ENCODE measurements around the gene ARMC8.

Gene ARMC8

GRCh38 chr3:138317687-138318086 is 130.6 kb downstream of the ARMC8 start:
- no peak for DNase-seq

DNA sequence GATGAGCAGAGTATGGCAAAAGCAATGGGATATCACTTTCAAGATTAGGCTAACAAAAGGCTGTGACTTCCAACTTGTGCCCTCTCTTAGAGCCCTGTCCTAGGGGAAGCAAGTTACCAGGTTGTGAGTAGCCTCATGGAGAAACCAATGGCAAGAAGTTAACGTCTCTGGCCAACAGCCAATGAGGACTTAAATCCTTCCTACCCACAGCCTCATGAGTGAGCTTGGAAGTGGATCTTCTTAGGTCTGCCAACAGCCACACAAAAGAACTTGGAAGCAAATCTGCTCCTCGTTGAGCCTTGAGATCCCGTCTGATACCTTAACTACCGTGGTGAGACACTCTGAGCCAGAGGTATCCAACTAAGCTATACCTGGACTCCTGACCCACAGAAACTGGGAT is 136.9 kb downstream of the ARMC8 start:
- DNase-seq = no peak

- no peak for DNase-seq
These were observed 138.9 kb downstream of the ARMC8 start for GRCh38 chr3:138325990-138326389.

DNA sequence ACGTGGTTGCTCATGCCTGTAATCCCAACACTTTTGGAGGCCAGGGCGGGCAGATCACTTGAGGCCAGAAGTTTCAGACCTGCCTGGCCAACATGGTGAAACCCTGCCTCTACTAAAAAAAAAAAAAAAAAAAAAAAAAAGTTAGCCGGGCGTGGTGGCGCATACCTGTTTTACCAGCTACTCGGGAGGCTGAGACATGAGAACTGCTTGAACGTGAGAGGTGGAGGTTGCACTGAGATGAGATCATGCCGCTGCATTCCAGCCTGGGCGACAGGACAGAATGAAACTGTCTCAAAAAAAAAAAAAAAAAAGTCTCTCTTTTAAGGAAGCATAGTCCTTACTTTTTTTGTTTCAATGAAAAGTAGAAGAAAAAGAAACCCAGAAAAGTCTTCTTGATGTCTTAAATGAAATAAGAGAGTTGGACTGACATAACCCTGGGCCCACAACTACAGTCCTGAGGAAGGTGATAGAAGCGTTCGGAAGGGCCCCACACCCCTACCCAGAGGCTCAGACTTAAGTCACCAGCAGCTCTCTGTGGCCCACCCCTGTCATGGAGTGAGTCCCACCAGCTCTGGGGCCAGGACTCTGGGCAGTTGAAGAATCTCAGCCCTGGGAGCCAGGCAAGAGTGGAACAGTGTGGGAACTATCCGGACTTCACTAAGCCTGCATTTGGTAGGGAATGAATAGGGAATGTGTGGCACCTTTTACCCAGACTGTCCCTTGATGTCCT is 139.9 kb downstream of the ARMC8 start:
- DNase-seq = no peak

GRCh38 chr3:138327831-138328230 is 140.7 kb downstream of the ARMC8 start:
- no peak for DNase-seq

- DNase-seq = no peak
These were observed 141.2 kb downstream of the ARMC8 start for GRCh38 chr3:138328341-138328740.

GRCh38 chr3:138329127-138329983 is 142.3 kb downstream of the ARMC8 start, which contains the start of gene NME9:
NME9 (minus strand) TSS chr3:138329851; CDS start chr3:138329335, 516 bp downstream.
- DNase-seq = peak; percentile 94

GRCh38 chr3:138329984-138330293 is 142.8 kb downstream of the ARMC8 start:
- DNase-seq = no peak

DNA sequence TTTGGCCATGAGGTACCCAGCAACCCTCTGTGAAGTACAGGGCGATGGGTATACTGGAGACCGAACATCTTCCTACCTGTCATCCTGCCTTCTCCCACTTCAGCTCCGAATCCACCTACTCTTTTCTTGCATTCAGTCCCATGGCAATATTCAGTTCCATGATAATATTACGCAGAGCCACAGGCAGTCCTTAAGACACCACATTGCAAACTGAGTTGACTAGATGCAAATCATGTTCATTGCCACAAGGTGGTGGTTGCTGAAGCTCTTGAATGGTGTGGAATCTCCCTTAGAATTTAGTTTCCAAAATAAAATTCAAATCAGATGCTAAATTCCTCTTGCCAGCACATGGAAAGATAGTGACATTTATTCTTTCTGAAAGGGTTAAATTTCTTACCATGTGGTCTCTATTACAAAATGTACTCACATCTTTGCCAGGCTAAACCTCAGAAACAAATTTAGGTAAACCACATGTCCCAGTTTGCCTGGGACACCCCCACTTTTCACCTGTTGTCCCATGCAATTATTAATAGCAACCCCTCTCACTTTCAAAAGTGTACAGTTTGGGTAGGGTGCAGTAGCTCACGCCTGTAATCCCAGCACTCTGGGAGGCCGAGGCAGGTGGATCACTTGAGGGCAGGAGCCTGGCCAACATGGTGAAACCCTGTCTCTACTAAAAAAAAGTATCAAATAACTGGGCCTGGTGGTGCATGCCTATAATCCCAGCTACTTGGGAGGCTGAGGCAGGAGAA is 144.2 kb downstream of the ARMC8 start:
- DNase-seq = no peak

GRCh38 chr3:138332472-138333073 is 145.5 kb downstream of the ARMC8 start:
- DNase-seq = peak; percentile 38

DNA sequence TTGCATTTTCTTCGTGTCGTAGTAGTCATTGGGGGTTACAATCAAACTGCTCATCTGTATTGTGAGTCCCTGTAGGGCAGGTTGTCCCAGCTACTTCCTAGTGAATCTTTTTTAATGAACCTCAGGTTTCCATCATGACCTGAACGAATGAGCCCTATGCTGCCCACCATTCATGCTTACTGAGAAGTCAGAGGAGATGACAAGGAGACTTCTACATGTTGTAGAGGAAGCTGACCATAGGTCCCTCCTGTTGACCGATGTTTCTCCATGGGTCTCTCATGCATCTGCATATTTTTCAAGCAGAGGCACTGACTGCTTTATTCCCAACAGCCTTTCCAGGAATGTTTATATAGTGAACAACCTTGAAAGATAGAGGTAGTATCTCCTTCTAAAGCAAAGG is 147.5 kb downstream of the ARMC8 start:
- no peak for DNase-seq

DNA sequence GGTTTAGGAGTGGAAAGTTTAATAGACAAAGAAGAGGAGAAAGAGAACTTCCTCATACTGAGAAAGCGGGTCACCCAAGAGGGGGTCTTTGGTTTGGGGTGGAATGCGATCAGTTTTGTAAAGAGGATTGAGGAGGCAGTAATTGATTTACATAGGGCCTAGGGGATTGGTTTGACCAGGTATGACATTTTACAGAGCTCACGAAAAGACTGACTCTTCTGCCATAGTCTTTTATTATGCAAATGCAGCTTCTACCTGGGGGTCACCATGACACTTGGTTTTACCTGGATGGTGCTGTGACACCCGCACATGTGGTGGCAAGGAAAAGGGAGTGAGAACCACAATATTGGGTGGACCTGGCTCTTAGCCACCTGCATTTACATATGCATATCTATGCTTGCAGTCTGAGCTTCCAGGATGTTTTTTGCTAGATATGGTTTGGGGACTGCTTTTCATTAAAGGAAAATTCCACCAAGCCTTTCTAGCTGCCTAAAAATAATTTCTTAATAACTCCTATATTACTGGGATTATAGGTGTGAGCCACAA is 149.4 kb downstream of the ARMC8 start:
- no peak for DNase-seq

DNA sequence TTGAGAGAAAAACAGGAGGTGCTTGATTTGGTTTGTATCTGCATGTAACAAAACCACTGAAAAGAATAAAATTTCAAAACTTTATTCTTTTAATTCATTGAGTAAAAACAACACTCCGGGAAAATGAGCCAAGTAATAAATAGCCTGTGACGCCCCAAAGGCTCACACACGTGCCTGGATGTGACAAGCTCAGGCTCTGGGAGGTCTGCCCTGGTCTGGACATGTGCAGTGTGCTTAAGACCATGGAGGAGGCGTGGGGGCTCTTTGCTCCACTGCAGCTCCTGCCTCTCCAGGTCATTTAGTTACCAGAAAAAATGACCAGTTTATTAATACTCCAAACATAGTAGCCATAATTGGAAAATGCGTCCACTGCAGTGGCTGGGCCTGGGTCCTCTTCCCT is 151.1 kb downstream of the ARMC8 start:
- DNase-seq = no peak

DNA sequence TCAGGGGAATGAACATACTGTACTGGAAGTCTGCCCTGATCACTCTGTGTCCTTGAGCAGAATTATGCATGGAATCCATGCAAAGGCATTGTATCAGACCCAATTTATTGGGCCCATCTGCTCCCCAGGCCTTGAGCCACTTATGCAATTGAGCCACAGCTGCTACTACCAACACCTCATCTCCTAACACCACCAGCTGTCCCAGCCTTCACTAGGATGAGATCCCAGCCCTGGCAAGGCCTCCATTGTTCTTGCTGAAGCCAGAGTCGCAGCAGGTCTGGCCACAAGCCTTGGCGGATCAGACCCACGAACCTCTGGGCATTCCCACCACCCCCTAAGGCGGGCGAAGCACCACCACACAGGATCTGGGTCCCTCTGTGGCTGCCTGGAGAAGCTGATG is 151.7 kb downstream of the ARMC8 start:
- no peak for DNase-seq

- DNase-seq = no peak
These were observed 153.4 kb downstream of the ARMC8 start for GRCh38 chr3:138340511-138340910.

DNA sequence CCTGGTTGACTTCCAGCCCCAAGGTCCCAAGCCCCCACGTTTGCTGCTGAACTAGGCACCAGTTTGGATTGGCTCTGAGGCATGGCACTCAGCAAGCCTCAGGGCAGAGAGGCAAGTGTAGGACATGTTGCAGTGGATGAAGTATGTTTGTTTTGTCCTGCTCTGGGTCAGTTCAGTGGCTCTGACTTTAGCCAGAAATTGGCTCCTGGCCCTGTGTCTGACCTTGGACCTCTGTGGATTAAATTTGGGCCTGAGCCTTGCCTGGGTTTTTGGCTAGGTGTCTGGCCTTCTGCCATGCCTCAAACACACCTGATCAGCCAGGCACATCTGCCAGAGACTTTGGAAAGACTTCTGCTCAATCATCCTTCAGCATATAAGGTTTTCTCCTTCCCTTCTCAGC is 157.7 kb downstream of the ARMC8 start:
- DNase-seq = no peak

Data from CD4-positive, alpha-beta T cell treated with Interleukin-17A for 1 hour (primary cell).